Measurements from ENCODE around the gene PAX7. TPM values are rescaled to one million over a fixed set of nuclear protein-coding genes. Genes with fewer than 3 reads are reported as not detected.

PAX7 gene
- total and polyA plus RNA-seq, 2 experiments from 2014 or later = 0.03 TPM; not detected in 1

DNA sequence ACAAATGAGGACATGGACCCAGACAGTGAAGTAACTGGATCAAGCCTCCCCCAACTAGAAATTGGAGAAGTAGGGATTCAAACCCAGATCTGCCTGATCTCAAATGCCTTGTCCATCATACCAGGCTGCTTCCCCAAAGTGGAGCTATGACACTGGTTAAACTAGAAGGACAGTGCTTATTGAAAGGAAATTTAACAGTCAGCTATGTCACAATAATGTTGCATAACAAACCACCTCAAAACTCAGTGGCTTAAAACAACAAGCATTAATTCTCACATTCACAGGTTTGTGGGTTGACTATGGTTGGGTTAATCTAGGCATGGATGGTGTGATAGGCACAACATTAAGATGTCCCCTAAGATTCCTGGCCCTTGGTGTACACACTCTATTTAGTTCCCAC is 121.8 kb downstream of the PAX7 start (continued):
- TF ChIP-seq, protein P1, sequence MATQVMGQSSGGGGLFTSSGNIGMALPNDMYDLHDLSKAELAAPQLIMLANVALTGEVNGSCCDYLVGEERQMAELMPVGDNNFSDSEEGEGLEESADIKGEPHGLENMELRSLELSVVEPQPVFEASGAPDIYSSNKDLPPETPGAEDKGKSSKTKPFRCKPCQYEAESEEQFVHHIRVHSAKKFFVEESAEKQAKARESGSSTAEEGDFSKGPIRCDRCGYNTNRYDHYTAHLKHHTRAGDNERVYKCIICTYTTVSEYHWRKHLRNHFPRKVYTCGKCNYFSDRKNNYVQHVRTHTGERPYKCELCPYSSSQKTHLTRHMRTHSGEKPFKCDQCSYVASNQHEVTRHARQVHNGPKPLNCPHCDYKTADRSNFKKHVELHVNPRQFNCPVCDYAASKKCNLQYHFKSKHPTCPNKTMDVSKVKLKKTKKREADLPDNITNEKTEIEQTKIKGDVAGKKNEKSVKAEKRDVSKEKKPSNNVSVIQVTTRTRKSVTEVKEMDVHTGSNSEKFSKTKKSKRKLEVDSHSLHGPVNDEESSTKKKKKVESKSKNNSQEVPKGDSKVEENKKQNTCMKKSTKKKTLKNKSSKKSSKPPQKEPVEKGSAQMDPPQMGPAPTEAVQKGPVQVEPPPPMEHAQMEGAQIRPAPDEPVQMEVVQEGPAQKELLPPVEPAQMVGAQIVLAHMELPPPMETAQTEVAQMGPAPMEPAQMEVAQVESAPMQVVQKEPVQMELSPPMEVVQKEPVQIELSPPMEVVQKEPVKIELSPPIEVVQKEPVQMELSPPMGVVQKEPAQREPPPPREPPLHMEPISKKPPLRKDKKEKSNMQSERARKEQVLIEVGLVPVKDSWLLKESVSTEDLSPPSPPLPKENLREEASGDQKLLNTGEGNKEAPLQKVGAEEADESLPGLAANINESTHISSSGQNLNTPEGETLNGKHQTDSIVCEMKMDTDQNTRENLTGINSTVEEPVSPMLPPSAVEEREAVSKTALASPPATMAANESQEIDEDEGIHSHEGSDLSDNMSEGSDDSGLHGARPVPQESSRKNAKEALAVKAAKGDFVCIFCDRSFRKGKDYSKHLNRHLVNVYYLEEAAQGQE (IDR thresholded peaks at IDR 0.05; ENCODE audit: unreplicated experiment) = no peak
- TF ChIP-seq STAT1 (IDR thresholded peaks at IDR 0.05; ENCODE audit: unreplicated experiment) (no peak), EZH2phosphoT487 (IDR thresholded peaks at IDR 0.05; ENCODE audit: unreplicated experiment) (no peak), NANOG (IDR thresholded peaks at IDR 0.05; ENCODE audit: borderline replicate concordance) (no peak)

DNA sequence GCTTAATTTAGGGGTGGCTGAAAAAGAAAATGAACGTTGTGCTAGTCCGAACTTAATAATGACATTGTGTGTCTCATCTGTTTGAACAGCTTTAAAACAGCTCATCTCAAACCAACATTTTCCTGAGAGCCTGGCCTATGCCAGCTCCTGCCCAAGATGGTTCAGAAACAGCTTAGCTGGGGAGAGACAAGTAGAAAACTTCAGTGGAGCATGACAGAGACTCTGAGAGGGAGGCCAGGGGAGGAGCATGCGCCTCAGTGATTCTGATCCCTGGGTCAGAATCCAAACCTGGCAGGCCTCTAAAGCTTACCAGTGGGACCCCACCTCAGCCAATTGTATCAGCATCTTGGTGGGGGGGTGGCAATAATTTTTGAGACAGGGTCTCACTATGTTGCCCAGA is 129.5 kb downstream of the PAX7 start:
- H3K27ac Mint-ChIP-seq = no peak overlapping the region
- H3K27ac ChIP-seq (ENCODE audit: low read depth) = no peak overlapping the region
- H3F3A ChIP-seq (replicated peaks; ENCODE audit: low read depth) = no peaks in the 10 kb centered on the region
- no peaks in the 10 kb centered on the region; the same call in 1 of the 2 replicates for H3K36me3 ChIP-seq (ENCODE audit: insufficient read depth)
- H3K9me3 Mint-ChIP-seq = peaks cover 31% of the 10 kb centered on the region; the same call in 2 of the 3 replicates
- no peaks in the 10 kb centered on the region for H3K4me1 Mint-ChIP-seq
- H3K4me2 ChIP-seq = no peak overlapping the region
- no peak for DNase-seq (ENCODE audit: low spot score)
- no peak overlapping the region for H3K4me3 Mint-ChIP-seq
- no peak for ATAC-seq
- no peaks in the 10 kb centered on the region for H3K4me1 ChIP-seq (ENCODE audit: insufficient read depth)
- H4K20me1 ChIP-seq (replicated peaks; ENCODE audit: insufficient read depth) = no peaks in the 10 kb centered on the region
- no peaks in the 10 kb centered on the region for H3K36me3 Mint-ChIP-seq (ENCODE audit: low read depth)
- H3K27me3 ChIP-seq (ENCODE audit: insufficient read depth) = no peaks in the 10 kb centered on the region
- H3K9me2 ChIP-seq (ENCODE audit: insufficient read depth) = no peaks in the 10 kb centered on the region
- H3K79me2 ChIP-seq (replicated peaks; ENCODE audit: insufficient read depth) = no peaks in the 10 kb centered on the region
- peaks cover 2% of the 10 kb centered on the region for H3K27me3 Mint-ChIP-seq (ENCODE audit: insufficient read depth, low read depth, poor library complexity)
- no peak overlapping the region for H3K4me3 ChIP-seq
- H2AFZ ChIP-seq = no peak overlapping the region
- TF ChIP-seq, protein P1 (IDR thresholded peaks at IDR 0.05; ENCODE audit: unreplicated experiment) = no peak
- TF ChIP-seq, protein P2, sequence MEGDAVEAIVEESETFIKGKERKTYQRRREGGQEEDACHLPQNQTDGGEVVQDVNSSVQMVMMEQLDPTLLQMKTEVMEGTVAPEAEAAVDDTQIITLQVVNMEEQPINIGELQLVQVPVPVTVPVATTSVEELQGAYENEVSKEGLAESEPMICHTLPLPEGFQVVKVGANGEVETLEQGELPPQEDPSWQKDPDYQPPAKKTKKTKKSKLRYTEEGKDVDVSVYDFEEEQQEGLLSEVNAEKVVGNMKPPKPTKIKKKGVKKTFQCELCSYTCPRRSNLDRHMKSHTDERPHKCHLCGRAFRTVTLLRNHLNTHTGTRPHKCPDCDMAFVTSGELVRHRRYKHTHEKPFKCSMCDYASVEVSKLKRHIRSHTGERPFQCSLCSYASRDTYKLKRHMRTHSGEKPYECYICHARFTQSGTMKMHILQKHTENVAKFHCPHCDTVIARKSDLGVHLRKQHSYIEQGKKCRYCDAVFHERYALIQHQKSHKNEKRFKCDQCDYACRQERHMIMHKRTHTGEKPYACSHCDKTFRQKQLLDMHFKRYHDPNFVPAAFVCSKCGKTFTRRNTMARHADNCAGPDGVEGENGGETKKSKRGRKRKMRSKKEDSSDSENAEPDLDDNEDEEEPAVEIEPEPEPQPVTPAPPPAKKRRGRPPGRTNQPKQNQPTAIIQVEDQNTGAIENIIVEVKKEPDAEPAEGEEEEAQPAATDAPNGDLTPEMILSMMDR (conservative IDR thresholded peaks at IDR 0.05; ENCODE audit: low read depth in 2 of 2) = no peak
- TF ChIP-seq, protein P3, sequence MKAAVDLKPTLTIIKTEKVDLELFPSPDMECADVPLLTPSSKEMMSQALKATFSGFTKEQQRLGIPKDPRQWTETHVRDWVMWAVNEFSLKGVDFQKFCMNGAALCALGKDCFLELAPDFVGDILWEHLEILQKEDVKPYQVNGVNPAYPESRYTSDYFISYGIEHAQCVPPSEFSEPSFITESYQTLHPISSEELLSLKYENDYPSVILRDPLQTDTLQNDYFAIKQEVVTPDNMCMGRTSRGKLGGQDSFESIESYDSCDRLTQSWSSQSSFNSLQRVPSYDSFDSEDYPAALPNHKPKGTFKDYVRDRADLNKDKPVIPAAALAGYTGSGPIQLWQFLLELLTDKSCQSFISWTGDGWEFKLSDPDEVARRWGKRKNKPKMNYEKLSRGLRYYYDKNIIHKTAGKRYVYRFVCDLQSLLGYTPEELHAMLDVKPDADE (IDR thresholded peaks at IDR 0.05) = no peak
- TF ChIP-seq EZH2 (IDR thresholded peaks at IDR 0.05; ENCODE audit: low read depth, unreplicated experiment) (no peak), STAT1 (IDR thresholded peaks at IDR 0.05; ENCODE audit: unreplicated experiment) (no peak)
